Nucleus accumbens (tissue), 56 donors: Measurements from ENCODE around the gene CTDSPL.

ENCODE experiments used
- DNase-seq, 56 donors: peaks; one replicate each; lab custom pipeline; 2025; lab: John Stamatoyannopoulos, UW

The CTDSPL gene

DNA sequence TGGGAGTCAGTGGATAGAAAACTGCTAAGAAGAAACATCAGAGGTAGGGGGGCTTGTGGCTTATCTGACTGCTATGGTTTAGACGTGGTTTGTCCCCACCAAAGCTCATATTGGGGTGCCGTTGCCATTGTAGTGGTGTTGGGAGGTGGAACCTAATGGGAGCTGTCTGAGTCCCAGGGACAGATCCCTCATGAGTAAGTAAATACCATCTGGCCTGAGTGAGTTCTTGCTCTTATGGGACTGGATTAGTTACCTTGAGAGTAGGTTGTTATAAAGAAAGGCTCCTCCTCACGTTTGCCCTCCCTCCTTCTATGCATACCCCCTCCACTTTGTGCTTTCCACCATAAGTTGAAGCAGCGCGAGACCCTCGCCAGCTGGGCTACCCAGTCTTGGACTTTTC lies 75.5 kb downstream of the CTDSPL start:
- no peak for DNase-seq

DNA sequence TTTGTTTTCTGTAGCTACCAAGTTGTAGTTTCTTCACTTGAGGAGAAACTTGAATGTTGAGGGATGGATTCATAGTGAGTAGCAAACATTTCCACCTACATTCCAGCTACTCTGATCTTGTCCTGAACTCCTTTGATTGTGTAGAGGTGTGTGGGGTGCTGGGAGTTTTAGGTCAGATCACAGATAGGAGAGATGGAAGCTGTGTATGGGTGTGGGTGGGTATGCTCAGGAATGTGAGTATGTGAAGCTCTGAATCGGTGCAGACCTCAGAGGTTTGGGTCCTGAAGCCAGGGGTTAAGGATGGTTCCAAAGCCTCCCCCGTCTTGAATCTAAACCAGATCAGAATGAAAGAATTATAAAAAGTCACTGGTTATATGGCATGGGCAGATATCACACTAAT lies 76.3 kb downstream of the CTDSPL start:
- no peak for DNase-seq

DNA sequence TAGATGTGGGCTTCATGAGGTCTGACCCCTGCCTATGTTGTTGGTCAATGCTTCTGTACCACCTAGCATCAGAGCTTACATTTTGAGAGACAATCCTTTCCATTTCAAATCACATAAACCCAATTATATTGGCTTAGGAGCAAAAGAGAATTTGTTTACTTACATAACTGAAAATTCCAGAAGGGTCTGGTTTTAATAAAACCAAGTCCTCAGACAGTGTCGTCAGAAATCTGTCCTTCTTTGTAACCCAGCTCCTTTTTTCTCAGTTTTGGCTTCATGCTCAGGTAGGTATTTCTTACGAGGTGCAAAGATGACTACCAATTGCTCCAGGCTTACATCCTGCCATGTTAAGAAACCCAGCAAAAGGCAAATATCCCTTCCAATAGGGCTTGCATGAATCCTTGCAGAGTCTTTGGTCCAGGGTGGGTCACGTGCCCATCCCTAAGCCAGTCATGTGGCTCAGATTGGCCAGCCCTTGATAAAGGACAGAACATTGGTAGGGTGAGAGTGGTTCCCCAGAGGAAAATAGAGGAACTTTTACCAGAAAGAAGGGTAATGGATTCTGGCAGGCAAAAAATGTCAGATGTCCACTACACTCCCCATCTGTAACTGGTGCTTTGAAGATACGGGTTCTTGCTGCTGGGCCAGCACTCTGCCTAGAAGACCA lies 78.7 kb downstream of the CTDSPL start:
- no peak for DNase-seq

DNA sequence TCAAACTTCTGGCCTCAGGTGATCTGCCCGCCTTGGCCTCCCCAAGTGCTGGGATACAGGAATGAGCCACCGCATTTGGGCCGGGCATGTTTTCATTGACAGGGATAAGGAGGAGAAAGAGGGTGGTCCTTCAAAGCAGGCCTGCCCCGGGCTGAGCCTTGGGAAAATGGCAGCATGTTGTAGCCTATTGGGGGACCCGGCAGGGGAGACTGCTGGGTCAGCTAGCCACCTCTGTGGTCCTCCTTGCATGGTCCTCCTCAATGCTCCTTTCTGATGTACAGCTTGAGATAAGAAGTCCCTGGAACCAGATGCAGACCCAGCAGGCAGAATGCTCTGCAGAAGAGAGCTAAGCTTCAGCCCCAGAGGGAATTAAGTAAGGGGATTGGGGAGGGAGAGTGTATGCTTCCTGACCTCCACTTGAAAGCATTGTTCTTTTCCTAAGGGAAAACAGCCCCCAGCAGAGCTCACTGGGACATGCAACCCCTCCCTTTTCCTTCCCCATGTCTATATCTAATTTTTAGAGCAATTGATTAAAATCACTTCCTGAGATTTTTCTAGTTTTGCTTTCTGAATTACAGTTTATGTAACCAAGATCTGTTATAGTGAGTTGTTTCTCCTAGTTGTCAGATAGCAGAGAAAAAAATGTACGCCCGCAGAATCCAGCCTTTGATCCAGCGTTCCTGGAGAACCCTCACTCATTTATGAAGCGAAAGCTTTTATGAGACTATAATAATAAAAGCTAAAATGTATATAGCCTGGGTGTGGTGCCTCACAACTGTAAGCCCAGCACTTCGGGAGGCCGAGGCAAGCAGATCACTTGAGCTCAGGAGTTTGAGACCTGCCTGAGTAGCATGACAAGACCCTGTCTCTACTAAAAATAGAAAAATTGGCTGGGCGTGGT lies 80.2 kb downstream of the CTDSPL start:
- no peak for DNase-seq

DNA sequence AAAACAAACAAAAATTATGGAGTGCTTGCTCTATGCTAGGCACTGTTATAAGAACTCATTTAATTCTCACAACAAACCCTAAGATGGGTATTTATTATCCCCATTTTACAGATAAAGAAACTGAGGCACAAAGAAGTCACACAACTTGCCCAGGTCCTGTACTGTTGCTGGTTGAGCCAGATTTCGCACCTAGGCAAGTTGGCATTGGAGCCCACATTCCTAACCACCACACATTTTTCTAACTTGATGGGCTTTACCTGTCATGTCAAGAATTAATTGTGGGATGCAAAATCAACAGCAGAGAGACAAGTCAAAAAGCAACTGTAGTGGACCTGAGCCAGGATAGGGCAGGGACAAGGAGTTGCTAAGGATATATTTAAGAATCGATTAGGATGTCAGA lies 81.0 kb downstream of the CTDSPL start:
- no peak for DNase-seq

DNA sequence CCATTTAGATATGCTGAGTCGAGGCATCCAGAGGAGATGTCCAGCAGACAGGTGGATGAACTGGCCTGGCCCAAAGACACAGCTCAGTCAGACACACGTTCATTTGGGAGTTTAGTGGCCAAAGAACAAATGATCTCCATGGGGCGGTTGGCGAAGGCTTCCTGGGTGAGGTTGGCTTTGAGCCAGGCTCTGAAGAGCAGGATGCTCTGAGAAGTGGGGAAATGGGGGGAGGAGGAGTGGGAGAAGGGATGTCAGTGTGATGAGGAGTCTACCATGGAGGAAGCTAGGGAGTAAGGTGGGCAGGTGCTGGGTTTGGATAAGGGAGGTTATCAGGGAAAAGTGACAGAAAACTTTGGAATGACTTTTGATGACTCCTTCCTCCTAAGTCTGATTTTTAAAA lies 81.4 kb downstream of the CTDSPL start:
- DNase-seq, result no peak

DNA sequence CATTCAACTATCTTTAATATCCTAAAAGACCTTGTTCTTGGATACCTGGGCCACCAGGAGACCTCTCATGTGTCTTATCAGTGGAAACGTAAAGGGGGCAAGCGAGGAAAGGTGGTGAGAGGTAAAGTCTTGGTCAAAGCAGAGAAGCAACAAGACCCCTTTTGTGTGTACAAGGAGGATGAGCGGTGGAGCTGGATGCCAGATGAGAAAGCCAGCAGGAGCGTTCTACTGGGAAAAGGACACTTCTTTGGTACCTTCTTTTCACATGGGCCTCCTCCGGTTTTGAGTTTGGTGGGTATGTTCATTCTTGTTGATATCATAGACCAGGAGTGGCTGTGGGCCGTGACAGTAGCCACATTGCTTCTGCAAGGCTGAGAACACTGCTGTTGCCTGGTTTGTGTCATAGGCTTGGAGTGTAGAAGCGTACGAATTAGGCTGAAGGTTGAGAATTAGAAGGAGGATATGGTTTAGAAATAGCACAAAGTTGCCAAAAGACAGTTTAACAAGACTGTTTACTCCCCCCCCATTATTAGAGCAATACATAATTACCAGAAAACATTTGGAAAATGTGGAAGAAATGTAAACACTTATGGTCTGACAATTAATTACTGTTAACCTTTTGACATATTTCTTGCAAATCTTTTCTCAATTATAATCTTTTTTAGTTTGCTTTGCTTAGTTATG lies 82.1 kb downstream of the CTDSPL start:
- no peak for DNase-seq

DNA sequence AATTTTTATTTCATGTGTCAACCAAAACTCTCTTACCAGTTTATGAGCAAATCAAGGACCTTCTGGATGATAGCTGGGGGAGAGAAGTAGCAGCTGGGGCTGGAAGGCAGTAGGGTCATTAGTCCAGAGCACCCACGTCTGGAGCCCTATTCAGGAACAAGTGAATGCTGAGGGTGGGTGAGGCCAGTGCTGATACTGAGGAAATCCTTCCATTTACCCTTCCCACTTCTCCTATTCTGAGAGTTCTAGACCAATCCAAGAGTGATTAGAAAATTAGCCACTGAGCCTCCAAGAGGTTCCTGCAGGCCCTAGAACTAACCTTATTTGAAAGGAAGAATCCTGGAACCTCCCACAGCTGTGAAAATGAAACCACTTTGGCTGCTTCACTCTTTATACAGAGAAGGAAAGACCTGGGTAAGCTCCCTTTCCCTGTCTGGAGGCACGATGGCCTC lies 82.7 kb downstream of the CTDSPL start:
- no peak for DNase-seq

DNA sequence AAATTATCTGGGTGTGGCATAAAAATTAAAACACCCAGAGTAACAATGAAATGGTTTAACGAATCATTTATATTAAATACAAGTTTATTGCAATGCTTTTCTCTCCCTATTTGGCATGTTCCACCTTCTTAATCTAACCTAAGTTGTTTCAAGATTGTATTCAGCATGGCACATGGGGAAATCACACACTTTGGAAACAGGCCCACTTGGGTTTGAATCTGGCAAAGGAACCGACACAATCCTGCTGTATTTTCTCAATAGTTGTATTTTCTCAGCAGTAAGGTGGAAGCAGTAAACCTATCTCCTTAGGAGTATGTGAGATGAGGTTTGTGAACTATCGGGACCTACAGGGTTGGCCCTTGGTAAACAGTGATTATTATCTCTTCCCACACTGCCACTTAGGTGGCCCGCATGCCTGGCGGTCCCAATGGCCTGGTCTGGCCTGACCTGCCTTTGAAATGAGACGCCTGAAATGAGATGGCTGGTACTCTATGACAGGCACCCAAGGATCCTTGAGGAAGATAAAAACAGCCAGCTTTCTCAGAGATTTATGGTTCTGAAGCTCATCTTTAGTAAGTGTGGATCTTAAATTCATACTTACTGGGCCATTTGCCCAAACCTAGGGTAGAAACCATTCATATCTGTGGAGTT lies 83.6 kb downstream of the CTDSPL start:
- no peak for DNase-seq

DNA sequence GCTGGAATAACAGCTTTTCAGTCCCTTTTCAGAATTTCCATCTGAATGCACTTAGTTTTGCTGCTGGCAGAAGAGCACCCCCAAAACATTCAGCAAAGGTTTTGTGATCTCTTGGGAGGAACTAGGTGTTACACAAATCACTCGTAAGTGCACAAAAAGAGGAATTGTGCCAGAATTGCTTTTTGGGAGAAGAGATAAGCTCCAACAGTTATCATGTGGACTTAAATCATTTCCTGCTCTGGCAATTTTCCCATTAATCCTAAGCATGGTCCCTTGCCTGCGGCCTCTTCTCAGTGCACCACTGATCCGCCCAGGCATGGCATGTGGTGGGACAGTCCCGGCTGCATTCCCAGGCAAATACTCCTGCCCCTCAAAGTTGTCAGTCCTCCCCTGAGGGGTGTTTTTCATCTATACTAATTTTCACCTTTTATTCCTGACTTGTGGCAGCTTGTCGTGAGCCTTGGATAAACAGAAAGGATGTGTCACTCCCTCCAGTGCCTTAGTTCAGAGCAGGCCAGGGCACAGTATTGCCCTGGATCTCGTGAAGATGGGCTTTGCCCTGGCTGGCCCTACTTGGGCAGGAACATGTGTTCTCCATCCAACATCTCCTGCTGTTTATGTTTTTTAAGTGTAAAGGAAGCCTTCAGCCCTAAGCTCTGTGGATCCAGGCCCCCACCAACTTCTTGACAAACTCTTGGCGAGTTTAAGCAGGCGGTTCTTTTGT lies 84.3 kb downstream of the CTDSPL start:
- DNase-seq, result no peak

DNA sequence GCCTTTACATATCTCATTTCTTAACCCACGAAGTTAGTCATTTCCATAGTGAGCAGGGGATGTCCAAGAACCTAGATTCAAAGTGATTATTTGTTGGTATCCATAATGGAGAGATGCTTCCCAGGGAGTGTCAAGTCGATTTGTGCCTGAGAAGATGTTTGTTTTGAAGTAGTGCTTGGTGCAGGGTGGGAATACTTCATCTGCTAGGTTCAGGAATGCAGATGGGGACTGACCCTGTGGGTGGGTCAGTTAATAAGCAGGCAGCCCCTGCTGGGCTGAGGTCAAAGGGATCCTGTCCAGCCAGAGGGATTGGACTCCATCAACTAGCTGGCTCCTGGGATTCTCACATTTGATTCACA lies 84.8 kb downstream of the CTDSPL start:
- DNase-seq, result no peak

DNA sequence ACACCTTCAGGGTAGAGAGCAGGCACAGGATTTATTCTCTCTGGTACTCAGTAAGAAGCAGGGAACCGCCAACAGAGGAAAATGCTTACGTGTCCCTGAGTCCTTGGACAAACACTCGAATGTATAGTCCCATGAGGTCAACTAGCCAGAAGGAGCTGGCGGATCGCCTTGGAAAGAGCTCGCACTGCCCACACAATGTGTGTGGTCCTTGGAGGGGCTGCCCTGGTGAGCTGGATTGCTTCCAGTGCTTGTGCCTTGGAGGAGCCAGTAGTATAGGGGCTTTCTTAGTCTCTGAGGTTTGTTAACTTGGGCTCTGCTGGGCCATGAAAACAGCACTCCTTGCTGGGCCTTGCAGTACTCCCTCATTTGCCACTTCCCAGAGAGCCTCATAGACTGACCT lies 88.2 kb downstream of the CTDSPL start:
- peak in 4 of 56 donors; percentile 14 to 33 (median 20) for DNase-seq

DNA sequence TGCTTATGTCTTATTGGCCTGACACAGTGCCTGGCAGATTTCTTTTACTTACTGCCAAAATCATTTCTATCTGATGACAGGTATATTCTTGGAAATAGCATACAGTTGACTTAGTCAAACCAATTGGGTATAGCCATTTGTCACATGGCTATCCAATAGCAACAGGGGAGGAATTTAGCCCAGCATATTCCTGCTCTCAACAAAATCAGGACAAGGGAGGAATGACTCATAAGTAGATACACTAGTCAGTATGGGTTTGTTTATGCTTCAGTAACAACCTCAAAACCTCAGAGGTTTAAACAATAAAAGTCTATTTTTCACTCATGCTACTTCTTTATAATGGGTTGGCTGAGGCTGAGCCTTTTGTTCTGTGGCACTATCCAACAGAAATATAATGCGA lies 90.9 kb downstream of the CTDSPL start:
- no peak for DNase-seq

DNA sequence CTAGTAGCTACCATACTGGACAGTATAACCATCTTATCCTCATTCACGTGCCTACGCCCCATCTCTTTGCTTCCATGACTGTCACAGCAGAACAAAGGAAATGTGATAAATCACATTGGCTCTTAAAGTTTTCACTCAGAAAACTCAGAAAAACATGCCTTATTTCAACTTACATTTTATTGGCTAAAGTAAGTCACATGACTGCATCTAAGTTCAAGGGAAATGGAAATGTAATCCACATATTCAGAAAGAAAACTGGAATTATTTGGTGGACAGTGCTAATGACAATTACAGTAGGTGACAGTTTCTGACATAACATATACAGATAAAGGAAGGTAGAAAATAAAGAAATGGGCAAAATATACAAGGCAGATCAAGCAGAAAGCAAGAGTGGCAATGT lies 91.5 kb downstream of the CTDSPL start:
- DNase-seq, result no peak

DNA sequence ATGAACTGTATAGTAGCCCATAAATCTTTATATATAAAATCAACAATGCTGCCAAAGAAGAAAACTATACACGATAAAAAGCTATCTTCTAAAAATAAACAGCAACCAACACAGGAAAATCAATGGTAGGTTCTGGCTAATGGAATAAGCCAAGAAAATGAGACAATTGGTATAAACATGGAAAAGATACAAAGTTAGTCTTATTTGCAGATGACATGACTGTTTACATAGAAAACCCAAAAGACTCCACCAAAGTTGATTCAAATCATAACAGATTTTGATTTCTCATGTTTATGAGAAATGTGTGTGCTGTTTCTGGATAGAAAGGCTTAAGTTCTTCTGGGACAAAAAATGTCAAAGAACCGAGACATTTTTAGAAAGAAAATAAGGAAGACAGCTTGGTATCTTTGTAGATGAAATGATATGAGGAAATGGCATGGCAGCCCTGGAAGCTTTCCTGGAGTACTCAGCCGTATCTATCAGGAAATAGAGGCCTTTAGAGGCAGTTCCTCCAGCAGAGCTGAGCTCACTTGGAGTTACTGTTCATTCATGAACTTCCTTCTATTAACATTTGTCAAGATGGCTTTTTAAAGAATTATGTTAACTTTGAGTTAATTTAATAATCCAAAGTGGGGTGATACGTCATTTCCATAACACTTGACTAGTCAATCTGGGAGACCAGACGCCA lies 92.2 kb downstream of the CTDSPL start:
- no peak for DNase-seq

DNA sequence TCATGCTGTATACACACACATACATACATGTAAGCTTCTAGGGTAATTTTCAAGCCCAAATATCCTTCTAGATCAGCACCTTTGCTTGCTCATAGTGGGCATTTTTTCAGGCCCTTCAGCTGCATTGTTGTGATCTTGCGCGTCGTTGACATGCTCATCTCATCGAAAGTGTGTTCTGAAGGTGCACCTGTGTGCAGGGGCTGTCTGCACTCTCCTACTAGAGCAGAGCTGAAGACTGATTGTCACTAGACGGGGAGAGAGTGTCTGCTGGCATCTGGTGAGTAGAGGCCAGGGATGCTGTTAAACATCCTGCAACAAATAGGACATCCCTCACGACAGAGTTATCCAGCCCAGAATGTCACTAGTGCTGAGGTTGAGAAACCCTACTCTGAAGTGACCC lies 93.2 kb downstream of the CTDSPL start:
- DNase-seq, result no peak

DNA sequence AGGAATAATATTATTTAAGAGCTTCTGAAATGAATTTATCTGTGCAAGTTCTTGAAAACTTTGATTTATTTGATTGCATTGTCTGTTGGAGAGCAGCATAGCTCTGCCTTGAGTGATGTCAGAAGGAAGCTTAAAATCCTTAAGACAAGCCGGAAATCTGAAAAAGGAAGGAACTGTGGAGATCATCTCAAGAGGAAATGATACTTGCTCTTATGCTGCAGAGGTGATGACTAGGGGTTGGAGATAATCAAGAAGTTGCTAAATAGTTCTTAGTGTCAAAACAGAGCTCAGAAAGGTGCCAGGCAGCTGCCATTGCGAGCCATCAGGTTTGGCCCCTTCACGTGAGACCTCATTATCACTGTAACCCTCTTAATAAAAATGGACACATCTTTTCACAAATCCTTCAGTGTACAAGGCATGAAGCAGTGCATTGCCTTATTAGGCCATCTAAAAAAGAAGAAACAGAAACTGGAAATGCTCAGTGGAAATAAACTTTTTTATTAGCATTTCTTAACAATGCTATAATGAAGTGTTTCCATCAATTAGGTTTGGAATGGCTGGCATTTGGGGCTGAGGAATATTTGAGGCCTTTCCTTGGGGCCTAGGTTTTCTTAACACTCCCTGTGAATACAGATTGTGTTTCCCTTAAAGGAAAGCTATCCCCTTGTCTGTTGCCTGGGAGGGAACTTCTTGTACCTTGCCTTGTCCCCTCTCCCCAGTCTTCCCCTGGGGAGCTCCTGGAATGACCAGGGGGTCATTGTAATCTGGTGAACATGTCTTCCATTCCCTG lies 94.4 kb downstream of the CTDSPL start:
- no peak for DNase-seq

DNA sequence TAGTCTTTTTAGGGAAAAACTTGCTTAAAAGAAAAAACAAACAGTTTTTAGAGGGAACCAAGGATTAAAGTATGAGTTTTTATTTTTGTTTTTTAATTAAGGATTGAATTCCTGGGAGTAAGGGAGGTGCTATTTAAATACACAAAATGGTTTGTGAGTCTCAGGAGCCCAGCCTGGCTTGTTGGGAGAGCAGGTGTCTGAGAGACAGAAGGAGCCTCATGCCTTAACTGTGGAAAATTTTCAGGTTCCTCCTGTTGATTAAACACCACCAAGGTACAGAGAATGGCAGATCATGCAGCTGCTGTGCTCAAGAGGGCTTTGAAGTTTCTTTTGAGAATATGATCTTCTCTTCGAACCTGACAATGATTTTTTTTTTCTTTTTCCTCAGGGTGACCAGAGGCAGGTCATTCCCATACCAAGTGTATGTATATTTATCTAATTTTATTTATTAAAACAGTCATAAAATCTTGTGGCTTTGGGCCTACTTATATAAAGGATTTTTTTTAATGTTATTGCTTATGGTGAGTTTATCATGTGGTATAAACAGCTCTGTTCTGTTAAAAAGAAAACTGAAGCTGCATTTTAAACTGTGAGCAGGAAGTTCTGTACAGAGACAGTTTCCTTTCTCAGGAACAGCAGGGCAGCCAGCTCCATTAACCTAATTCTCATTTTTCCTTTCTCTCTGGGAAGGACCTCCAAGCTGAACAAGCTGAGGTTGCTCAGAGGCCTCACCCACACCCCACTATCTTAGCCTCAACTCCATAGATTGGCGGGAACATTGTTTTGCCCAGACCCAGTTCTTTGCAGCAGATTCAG lies 95.3 kb downstream of the CTDSPL start:
- no peak for DNase-seq
